ENCODE results near the gene CSTPP1. TPM values are rescaled to one million over a fixed set of nuclear protein-coding genes. Genes with fewer than 3 reads are reported as not detected.

Gene CSTPP1
- polyA plus RNA-seq (17.8 to 33.4 TPM (median 20.0 TPM) in 3 replicates), polyA minus RNA-seq (26.7 to 34.2 TPM (median 26.8 TPM) in 3 replicates)
- 2.8 TPM for polyA plus RNA-seq (2011; ENCODE audit: low read depth)
- polyA plus RNA-seq (2011; cell fraction: cytosol; rRNA removed): 21.5 and 28.0 TPM in 2 replicates
- polyA plus RNA-seq (2011; cell fraction: nucleus; rRNA removed): 28.5 and 32.7 TPM in 2 replicates
- 18.9 and 24.5 TPM in 2 replicates for polyA plus RNA-seq (2012; ENCODE audit: low replicate concordance)
- 32.2 TPM for polyA minus RNA-seq (2011; cell fraction: cytosol; rRNA and poly(A)+ RNA removed)
- polyA minus RNA-seq (2011; cell fraction: nucleus; rRNA and poly(A)+ RNA removed): 25.5 and 40.1 TPM in 2 replicates

GRCh38 chr11:46936138-46937110 lies at the start of gene CSTPP1:
TSS of gene CSTPP1 (plus strand) at chr11:46936761. CDS start at chr11:46936806, 45 bp downstream.
- Histone ChIP-seq H3K79me2 (ENCODE audit: control insufficient read depth, insufficient read depth, low read length) (peaks cover 3% of the 10 kb centered on the region), H3K36me3 (ENCODE audit: control insufficient read depth in 2 of 2, extremely low read depth in 1 of 2, insufficient read depth in 2 of 2, low read length in 2 of 2) (no peaks in the 10 kb centered on the region), H3K9me3 (ENCODE audit: control insufficient read depth, low read depth, low read length) (no peaks in the 10 kb centered on the region), H4K20me1 (ENCODE audit: control insufficient read depth, extremely low read depth, insufficient read depth, low read length) (no peaks in the 10 kb centered on the region), H3K4me3 (ENCODE audit: control insufficient read depth in 2 of 3, extremely low read depth in 1 of 3, insufficient read depth in 2 of 3, low read depth in 1 of 3, low read length in 3 of 3) (peak within 1 kb of the TSS; percentile 76 to 87 (median 81)), H3K4me2 (ENCODE audit: control insufficient read depth, extremely low read depth, insufficient read depth, low read depth, low read length) (peak within 1 kb of the TSS; percentile 75), H3K9ac (ENCODE audit: control insufficient read depth, extremely low read depth, insufficient read depth, low read length) (peak within 1 kb of the TSS; percentile 60), H3K4me1 (ENCODE audit: control insufficient read depth, extremely low read depth, insufficient read depth, low read length) (peaks cover 10% of the 10 kb centered on the region), H3K27me3 (ENCODE audit: control insufficient read depth, extremely low read depth, insufficient read depth, low read length) (no peaks in the 10 kb centered on the region), H3K27ac (ENCODE audit: control insufficient read depth, insufficient read depth, low read length) (peak within 1 kb of the TSS; percentile 48), H3K9me1 (ENCODE audit: control insufficient read depth, extremely low read depth, insufficient read depth, low read length) (no peaks in the 10 kb centered on the region), H2AFZ (ENCODE audit: control insufficient read depth, low read length) (peak within 1 kb of the TSS; percentile 96)
- dilution Hi-C loops (cut with MboI; ENCODE audit: extremely low pct_ligation_motif_present, low sequenced_read_pairs): no loop called here
- FAIRE-seq (no peak), DNase-seq (ENCODE audit: low read depth, low spot score) (no peak)
- TF ChIP-seq EZH2 (IDR thresholded peaks at IDR 0.05; ENCODE audit: low read length): no peak
- no peak for TF ChIP-seq CTCF (optimal IDR thresholded peaks at IDR 0.05 in 1 of 3, IDR thresholded peaks at IDR 0.05 in 1 of 3, conservative IDR thresholded peaks at IDR 0.05 in 1 of 3; ENCODE audit: extremely low read depth in 1 of 3, insufficient read depth in 2 of 3, low read length in 3 of 3)

GRCh38 chr11:46888636-46889035 lies 47.9 kb upstream of the CSTPP1 start:
- no peak overlapping the region for H3K27ac ChIP-seq (ENCODE audit: control insufficient read depth, insufficient read depth, low read length)
- no peak overlapping the region for H3K4me3 ChIP-seq (ENCODE audit: control insufficient read depth in 2 of 3, extremely low read depth in 1 of 3, insufficient read depth in 2 of 3, low read depth in 1 of 3, low read length in 3 of 3)
- H3K9ac ChIP-seq (ENCODE audit: control insufficient read depth, extremely low read depth, insufficient read depth, low read length): no peak overlapping the region
- dilution Hi-C loops (cut with MboI; ENCODE audit: extremely low pct_ligation_motif_present, low sequenced_read_pairs): no loop called here
- H3K9me1 ChIP-seq (ENCODE audit: control insufficient read depth, extremely low read depth, insufficient read depth, low read length): no peaks in the 10 kb centered on the region
- DNase-seq (ENCODE audit: low read depth, low spot score) (no peak), FAIRE-seq (no peak)
- TF ChIP-seq CTCF (optimal IDR thresholded peaks at IDR 0.05 in 1 of 3, IDR thresholded peaks at IDR 0.05 in 1 of 3, conservative IDR thresholded peaks at IDR 0.05 in 1 of 3; ENCODE audit: extremely low read depth in 1 of 3, insufficient read depth in 2 of 3, low read length in 3 of 3) (no peak), EZH2 (IDR thresholded peaks at IDR 0.05; ENCODE audit: low read length) (no peak)
- no peaks in the 10 kb centered on the region for H3K9me3 ChIP-seq (ENCODE audit: control insufficient read depth, low read depth, low read length)
- H3K27me3 ChIP-seq (ENCODE audit: control insufficient read depth, extremely low read depth, insufficient read depth, low read length): no peaks in the 10 kb centered on the region
- no peaks in the 10 kb centered on the region for H4K20me1 ChIP-seq (ENCODE audit: control insufficient read depth, extremely low read depth, insufficient read depth, low read length)
- no peak overlapping the region for H3K4me2 ChIP-seq (ENCODE audit: control insufficient read depth, extremely low read depth, insufficient read depth, low read depth, low read length)
- H3K36me3 ChIP-seq (ENCODE audit: control insufficient read depth in 2 of 2, extremely low read depth in 1 of 2, insufficient read depth in 2 of 2, low read length in 2 of 2): peaks cover 4 to 10% of the 10 kb centered on the region in 2 experiments
- no peaks in the 10 kb centered on the region for H3K4me1 ChIP-seq (ENCODE audit: control insufficient read depth, extremely low read depth, insufficient read depth, low read length)
- H2AFZ ChIP-seq (ENCODE audit: control insufficient read depth, low read length): no peak overlapping the region
- no peaks in the 10 kb centered on the region for H3K79me2 ChIP-seq (ENCODE audit: control insufficient read depth, insufficient read depth, low read length)
